Measurements from ENCODE around the gene SESN1. TPM values are rescaled to one million over a fixed set of nuclear protein-coding genes. Genes with fewer than 3 reads are reported as not detected.

Gene SESN1
- total RNA-seq, 1 experiment from 2014 or later: 17.5 TPM

GRCh38 chr6:109081516-109082187 is 13.0 kb downstream of the SESN1 start:
- no peak overlapping the region for H4K91ac ChIP-seq (ENCODE audit: insufficient read length, low read depth, low read length)
- H4K8ac ChIP-seq (replicated peaks; ENCODE audit: insufficient read length, low read depth, low read length): no peak overlapping the region
- no peaks in the 10 kb centered on the region for H3K9me3 Mint-ChIP-seq
- H2BK15ac ChIP-seq (ENCODE audit: low read depth, low read length): no peak overlapping the region
- no peak overlapping the region for H3K4me3 Mint-ChIP-seq
- H3K4me2 ChIP-seq (ENCODE audit: insufficient read depth, insufficient read length, low read length): no peak overlapping the region
- H4K20me1 ChIP-seq (ENCODE audit: control insufficient read depth, insufficient read depth, insufficient read length): no peaks in the 10 kb centered on the region
- H3K79me1 ChIP-seq (ENCODE audit: insufficient read depth, low read depth, low read length, poor library complexity, severe bottlenecking): no peaks in the 10 kb centered on the region
- no peak overlapping the region for H3T11ph ChIP-seq (ENCODE audit: low read length)
- no peak overlapping the region for H3K27ac ChIP-seq (ENCODE audit: insufficient read length, low read depth, low read length)
- H3K27me3 Mint-ChIP-seq (ENCODE audit: low read depth): no peaks in the 10 kb centered on the region
- H3K56ac ChIP-seq (ENCODE audit: insufficient read length, low read depth, low read length): no peak overlapping the region
- H2BK120ac ChIP-seq (ENCODE audit: low read depth, low read length, poor library complexity, severe bottlenecking): no peak overlapping the region
- no peak overlapping the region for H3K18ac ChIP-seq (ENCODE audit: insufficient read length, low read depth, low read length)
- H3K4me1 Mint-ChIP-seq: 0 out of 4 replicates have a peak, but pooled peaks cover 0 to 2% of the 10 kb centered on the region in 2 experiments
- H3K27ac Mint-ChIP-seq: no peak overlapping the region
- no peak overlapping the region for H3K9ac ChIP-seq (ENCODE audit: extremely low read depth, insufficient read length, low read length)
- H2BK5ac ChIP-seq (ENCODE audit: insufficient read length, low read length): no peak overlapping the region
- no peaks in the 10 kb centered on the region for H3K4me1 ChIP-seq (ENCODE audit: insufficient read depth, low read length)
- no peak overlapping the region for H3K23ac ChIP-seq (ENCODE audit: insufficient read length, low read depth, low read length)
- peaks cover 0 to 3% (median 0%) of the 10 kb centered on the region in 3 experiments; a peak in 1 of 7 replicates for H3K36me3 Mint-ChIP-seq (ENCODE audit: insufficient read depth in 1 of 3, low read depth in 3 of 3)
- H3K79me2 ChIP-seq (ENCODE audit: insufficient read depth, low read length): no peaks in the 10 kb centered on the region
- H2BK12ac ChIP-seq (ENCODE audit: insufficient read length, low read depth, low read length): no peak overlapping the region
- WGBS (ENCODE audit: extremely low coverage, insufficient read length, low lambda C conversion rate): no CpG with 5 or more reads among the region's 4 CpGs
- H3K4ac ChIP-seq (ENCODE audit: low read depth, low read length): no peak overlapping the region
- DNase-seq: no peak
- H3K27me3 ChIP-seq (ENCODE audit: insufficient read depth, low read length): no peaks in the 10 kb centered on the region
- H3K9me3 ChIP-seq (ENCODE audit: control insufficient read depth, low read depth, low read length): no peaks in the 10 kb centered on the region
- H3K23me2 ChIP-seq (ENCODE audit: insufficient read length, low read depth, low read length, poor library complexity, severe bottlenecking): no peaks in the 10 kb centered on the region
- no peak overlapping the region for H2AFZ ChIP-seq (ENCODE audit: low read length)
- H4K5ac ChIP-seq (ENCODE audit: insufficient read length, low read depth, low read length): no peak overlapping the region
- TF ChIP-seq CTCF (conservative IDR thresholded peaks at IDR 0.05): no peak
- no peak overlapping the region for H3K14ac ChIP-seq (ENCODE audit: insufficient read depth, low read length)
- H2BK20ac ChIP-seq (ENCODE audit: low read depth, low read length, poor library complexity, severe bottlenecking): no peak overlapping the region
- H2AK5ac ChIP-seq (ENCODE audit: insufficient read length, low read length): no peak overlapping the region

Data from H9 (cell line).